Measurements from ENCODE around the gene ZBTB45.
"Not testable (repeated sequence)": the region's sequence is repeated elsewhere in the genome, so short reads cannot be mapped to it uniquely, and the experiment has no call there.

ZBTB45 gene

DNA sequence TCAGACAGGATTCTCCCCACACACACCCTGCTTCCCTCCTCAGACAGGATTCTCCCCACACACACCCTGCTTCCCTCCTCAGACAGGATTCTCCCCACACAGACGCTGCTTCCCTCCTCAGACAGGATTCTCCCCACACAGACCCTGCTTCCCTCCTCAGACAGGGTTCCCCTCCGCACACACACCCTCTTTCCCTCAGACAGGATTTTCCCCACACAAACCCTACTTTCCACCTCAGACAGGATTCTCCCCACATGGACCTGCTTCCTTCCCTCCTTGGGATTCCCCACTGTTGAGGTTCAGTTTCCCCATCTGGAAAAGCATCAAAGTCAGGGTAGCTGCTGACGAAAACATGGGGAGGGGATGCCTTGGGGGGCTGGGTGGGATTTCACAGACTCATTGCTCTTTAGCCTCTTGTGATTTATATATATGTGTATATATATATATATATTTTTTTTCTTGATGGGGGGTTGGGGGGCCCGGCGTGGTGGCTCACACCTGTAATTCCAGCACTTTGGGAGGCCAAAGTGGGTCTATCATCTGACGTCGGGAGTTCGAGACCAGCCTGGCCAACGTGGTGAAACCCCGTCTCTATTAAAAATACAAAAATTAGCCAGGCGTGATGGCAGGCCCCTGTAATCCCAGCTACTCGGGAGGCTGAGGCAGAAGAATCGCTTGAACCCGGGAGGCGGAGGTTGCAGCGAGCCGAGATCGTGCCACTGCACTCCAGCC is 23.2 kb upstream of the ZBTB45 start:
- in situ Hi-C loops (cut with MboI; ENCODE audit: low sequenced_read_pairs): not testable (repeated sequence)

DNA sequence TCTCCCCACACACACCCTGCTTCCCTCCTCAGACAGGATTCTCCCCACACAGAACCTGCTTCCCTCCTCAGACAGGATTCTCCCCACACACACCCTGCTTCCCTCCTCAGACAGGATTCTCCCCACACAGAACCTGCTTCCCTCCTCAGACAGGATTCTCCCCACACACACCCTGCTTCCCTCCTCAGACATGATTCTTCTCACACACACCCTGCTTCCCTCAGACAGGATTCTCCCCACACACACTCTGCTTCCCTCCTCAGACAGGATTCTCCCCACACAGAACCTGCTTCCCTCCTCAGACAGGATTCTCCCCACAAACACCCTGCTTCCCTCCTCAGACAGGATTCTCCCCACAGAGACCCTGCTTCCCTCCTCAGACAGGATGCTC is 19.6 kb upstream of the ZBTB45 start:
- in situ Hi-C loops (cut with MboI; ENCODE audit: low sequenced_read_pairs): not testable (repeated sequence)

DNA sequence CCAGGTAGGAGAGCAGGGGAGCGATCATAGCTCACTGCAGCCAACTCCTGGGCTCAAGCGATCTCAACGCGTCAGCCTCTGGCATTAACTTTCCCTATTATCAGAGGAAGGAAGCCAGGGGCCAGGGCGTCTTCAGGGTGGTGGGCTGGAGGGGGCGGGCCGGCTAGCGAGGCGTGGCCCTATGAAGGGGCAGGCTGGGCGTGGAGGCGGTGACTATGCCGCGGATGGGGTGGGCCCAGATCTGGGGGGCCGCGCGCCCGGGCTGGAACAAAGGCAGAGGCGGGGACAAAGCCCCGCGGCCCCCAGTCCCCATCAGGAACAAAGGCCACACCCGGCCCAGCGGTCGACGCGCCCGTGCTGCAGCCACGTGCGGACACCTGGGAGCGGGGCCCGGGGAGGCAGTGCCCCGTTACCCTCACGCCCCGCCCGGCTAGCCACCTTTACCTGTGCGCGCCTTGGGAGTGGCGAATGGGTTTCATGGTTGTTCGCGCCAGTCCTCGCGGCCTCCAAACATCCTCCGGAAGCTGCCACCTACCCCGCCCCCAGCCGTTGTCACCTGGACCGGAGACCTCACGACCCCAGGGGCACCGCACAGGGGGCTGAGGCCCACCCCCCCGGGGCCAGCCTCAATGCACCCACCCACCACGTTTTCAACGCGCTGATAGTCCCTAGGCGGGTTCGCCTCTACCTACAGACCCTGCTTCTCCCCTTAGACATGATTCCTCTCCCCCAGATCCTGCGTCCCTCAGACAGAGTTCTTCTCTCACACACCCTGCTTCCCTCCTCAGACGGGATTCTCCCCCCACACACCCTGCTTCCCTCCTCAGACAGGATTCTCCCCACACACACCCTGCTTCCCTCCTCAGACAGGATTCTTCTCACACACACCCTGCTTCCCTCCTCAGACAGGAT is 18.9 kb upstream of the ZBTB45 start:
- in situ Hi-C loops (cut with MboI; ENCODE audit: low sequenced_read_pairs): no loop called here

DNA sequence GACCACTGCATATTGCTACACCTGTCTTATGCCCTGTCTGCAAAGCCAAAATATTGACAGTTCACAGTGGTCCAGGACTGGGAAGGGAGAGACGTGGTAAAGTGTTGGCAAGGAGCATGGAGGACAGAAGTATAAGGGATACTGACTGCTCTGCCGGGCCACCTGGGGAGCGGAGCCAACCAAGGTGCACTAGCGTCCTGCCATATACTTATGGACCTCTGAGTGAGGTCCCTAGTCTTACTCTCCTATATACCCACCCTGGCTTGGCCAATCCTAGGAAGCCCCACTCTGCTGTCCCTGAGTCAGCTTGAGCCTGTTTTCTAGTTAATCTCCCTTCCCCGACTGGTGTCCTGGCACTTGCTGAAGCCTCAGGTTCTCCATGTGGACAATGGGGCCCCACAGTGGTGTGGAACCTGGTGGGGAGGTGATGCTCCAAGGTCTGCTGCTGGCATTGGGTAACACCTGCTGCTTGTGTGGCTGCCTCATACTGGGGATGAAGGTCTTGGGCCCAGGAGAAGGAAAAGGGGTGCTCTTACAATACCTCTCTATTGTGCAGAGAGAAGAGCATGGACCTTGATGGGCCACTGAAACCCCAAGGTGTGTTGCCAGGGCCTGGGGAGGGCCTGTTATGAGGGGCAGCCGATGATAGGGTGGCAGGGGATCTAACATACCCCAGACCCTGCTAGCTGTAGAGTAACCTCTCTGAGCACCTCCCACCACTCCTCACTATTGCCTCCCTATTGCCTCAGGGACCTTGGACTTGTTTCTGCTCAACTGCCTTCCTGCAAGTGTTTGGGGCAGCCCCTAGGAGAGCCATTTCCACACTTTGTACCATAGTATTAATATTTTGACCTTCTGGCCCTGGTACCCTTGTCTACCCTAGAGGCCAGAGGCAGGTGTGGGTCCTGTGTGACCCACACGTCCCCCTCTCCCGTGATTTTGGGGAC is 17.5 kb upstream of the ZBTB45 start:
- in situ Hi-C loops (cut with MboI; ENCODE audit: low sequenced_read_pairs): no loop called here

DNA sequence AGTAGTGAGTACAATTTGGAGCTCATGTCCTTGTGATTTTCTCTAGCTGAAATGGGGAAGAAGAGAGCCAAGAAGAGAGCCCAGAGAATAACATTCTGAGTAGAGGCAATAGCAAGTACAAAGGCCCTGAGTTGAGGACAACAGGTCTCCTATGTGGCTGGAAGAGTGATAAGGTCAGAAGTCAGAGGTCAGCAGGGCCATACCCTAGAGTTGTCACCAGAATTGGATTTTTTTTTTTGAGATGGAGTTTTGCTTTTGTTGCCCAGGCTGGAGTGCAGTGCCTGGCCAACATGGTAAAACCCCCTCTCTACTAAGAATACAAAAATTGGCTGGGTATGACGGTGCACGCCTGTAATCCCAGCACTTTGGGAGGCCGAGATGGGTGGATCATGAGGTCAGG is 16.2 kb upstream of the ZBTB45 start:
- in situ Hi-C loops (cut with MboI; ENCODE audit: low sequenced_read_pairs): no loop called here

DNA sequence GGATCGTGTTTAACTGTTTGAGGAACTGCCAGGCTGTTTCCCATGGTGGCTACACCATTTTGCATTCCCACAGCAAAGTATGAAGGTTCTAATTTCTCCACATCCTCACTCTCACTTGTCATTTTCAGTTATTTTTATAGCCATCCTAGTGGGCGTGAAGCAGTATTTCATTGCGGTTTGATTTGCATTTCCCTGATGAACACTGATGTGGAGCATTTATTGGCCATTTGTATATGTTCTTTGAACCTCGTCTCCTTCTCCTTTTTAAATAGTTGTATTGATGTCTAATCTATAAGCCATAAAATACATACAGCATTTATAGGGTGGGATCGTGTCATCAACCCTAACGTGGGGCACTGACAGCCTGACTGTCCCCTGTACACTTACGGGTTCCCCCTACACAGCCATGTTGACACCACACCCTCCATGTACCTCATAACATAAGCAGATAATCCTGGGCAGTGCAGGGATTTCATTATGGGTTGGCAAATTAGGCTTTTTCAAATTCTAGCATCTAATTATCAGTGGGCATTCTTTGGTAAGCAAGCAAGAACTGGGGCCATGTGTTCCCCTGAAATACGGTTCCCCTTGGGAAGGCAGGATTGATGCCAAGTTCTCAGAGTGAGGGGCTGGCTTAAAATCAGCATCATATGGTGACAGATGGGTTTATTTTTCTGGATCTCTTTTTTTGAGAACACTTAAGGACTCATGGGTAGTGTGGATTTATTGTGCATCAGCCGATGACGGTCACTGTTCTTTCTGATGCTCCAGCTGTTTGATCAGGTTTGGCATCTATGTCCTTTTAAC is 11.6 kb upstream of the ZBTB45 start:
- in situ Hi-C loops (cut with MboI; ENCODE audit: low sequenced_read_pairs): no loop called here

DNA sequence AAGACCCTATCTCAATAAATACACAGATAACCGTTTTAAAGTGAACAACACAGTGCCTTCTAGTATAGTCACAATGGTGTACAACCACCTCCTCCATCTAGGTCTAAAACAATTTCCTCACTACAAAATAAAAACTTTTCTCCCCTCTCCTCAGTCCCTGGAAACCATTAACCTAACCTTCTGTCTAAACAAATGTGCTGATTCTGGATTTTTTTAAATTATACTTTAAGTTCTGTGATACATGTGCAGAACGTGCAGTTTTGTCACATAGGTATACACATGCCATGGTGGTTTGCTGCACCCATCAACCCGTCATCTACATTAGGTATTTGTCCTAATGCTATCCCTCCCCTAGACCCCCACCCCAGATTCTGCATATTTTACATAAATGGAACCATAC is 9.8 kb upstream of the ZBTB45 start:
- in situ Hi-C loops (cut with MboI; ENCODE audit: low sequenced_read_pairs): no loop called here

DNA sequence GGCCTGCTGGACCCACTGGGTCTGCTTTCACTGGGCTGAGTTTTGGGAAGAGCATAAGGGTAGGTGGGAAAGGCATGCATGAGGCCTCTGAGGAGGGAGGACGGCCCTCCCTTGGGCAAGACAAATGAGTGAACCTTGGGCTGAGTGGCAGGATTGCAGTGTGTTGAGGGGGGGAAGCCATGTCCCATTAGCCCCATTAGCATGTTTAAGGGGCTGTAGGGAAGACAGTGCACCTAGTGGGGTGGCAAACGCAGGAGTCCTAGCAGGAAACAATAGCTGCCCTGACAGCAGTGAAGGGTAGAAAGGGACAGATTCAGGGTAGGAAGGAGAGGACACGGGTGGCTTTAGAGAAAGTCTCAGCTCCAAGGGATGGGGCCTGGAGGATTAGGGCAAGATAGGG is 3.1 kb upstream of the ZBTB45 start:
- in situ Hi-C loops (cut with MboI; ENCODE audit: low sequenced_read_pairs): no loop called here

DNA sequence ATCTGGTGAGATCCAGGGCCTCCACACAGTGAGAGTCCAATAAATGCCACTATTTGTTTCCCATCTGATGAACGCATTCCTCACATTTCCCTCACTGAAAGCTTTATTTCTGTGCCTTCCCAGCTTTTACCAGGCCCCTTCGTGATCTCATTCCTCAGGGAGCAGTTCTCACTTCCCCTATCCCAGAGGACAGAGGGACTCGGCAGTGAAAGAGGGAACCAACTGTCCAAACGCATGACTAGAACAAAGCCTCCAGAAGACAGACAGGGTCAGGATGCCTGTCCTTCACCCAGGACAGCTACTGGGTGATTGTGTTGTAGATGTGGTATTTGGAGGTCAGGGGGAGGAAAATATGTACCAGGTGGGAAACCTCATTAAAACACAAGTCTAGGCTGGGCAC is 2.0 kb upstream of the ZBTB45 start:
- in situ Hi-C loops (cut with MboI; ENCODE audit: low sequenced_read_pairs): no loop called here

DNA sequence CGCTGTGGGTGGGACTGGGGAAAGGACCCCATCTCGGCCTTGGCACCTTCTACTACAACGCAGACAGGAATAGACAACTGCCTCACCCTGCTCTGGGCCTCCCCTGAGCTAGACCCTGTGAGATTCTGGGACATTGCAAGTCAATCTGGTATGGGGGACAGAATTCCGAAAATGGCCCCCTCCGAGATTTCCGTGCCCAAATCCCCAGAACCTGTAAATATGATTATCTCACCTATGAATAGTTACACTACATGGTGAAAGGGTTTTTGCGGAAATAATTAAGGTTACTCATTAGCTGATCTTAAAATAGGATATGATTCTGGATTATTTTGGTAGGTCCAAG is 618 bp upstream of the ZBTB45 start:
- in situ Hi-C loops (cut with MboI; ENCODE audit: low sequenced_read_pairs): no loop called here

DNA sequence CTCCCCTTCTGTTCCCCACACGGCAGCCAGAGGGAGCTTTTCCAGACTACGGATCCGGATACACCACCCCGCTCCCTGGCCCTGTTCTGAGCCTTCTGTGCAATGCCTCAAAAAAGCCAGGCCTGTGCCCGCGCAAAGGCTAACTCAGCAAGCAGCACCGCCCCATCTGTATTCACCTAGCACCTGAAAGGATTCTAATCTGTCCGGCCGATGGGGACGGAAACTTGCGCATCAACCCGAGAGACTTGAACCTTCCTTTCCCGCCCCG is 589 bp downstream of the ZBTB45 start:
- in situ Hi-C loops (cut with MboI; ENCODE audit: low sequenced_read_pairs): no loop called here

DNA sequence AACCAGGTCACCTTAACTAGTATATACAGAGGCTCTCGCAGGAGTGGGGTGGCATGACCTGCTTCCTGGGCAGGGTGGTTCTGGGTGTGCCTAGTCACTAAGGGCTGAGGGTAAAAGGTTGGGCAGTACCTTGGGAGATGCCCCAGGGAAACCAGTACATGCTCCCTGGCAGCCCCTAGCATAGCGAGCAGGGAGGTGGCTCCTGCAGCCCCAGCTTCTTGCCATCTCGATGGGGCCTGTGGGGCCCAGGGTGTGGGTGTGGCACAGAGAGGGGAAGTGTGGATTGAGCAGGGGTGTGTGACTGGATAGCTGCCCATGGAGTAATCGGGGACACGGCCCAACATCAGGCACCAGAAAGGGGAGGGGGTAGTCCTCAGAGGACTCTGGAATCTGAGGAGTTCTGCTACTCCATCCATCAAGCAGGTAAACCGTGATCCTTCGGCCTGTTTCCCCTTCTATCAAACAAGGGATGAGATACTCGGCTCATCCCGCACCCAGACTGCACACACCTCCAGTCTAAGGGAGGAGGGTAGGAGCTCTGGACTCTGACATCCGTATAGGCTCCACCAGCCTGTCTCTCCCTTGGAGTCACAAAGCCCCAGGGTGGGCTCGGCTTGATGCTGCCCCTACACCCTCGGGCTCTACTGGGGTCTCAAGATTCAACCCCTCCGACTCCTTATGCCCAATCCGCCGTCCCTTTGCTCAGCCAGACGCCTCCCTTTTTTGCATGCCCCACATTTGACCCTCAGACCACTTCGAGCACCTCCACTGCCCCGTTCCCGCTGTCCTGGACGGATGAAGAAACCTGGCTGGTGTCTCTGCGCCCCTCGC is 1.1 kb downstream of the ZBTB45 start:
- in situ Hi-C loops (cut with MboI; ENCODE audit: low sequenced_read_pairs): no loop called here

DNA sequence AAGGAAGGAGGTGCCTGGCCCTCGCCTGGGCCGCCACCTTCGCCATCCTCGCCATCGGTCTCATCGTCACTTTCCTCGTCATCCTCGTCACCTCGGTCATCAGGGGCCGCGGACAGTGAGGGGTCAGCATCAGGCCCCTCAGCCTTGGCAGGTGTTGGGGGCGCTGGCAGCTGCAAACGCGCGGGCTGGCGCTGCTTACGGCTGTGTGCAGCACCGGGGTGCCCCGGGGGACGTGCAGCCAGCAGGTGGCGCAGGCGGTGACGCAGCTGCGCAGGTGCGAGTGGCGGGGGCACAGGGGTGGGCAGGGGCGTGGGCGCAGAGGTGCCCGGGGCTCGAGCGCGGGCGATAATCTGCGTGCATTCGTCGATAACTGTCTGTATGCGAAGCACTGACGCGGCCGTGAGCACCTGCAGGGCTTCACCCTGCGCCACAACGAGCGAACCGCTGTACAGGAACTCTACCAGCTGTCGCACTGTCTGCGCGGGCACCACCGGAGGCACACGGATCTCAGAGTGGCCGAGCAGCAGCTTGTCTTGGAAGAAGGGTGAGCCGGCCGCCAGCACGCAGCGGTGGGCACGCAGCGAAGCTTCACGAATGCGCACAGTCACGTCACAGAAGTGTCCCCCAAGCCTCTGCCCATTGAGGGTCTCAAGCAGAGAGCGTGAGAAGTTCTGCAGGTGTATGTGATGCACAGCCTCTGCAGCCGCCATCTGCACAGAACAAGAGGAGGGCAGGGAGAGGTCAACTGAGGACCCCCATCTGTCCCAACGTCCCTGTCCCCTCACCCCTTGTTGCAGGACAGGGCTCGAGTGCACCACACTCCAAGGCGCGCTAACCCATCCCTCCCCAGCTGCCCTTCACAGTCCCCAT is 2.4 kb downstream of the ZBTB45 start:
- in situ Hi-C loops (cut with MboI; ENCODE audit: low sequenced_read_pairs): no loop called here

DNA sequence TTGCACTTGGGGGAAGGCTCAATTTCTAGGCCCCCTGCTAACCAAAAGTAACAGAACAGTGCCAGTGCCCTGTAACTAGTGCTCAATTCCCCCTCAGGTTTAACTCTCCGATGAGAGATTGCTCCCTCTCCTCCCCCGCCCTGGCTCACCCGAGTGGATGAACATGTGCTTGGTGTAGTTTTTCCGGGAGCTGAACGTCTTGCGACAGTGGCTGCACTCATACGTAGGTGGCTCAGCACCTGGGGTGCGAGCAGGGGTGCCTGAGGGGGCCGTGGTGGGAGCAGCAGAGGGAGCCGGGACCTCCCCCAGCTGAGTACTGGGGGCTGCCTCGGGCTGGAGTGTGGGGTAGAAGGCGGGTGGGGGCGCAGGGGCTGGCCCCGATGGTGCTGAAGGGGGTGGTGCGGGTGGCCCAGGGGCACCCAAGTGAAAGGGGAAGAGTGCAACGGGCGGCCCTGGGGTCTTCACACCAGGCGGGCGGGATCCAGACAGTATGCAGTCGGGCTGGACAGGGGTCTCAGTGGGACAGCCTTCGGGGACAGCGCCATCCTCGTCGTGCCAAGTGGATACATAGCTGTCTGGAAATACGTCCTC is 3.3 kb downstream of the ZBTB45 start:
- in situ Hi-C loops (cut with MboI; ENCODE audit: low sequenced_read_pairs): no loop called here

DNA sequence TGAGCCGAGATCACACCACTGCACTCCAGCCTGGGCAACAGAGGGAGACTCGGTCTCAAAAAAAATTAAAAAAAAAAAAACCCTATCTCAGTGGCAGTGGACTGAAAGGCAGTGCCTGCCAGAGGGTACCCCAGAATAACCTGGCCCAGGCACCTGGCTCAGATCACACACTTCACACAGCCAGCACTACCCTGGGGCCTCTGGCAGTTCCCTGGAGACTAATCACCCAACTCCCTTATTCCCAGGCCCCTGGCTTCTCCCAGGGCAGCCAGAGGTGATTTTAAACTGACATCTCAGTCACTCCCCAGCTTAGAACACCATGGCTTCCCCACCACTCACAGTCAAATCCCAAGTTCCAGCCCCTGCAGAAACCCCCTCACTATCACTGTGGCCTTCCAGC is 4.4 kb downstream of the ZBTB45 start:
- in situ Hi-C loops (cut with MboI; ENCODE audit: low sequenced_read_pairs): no loop called here

DNA sequence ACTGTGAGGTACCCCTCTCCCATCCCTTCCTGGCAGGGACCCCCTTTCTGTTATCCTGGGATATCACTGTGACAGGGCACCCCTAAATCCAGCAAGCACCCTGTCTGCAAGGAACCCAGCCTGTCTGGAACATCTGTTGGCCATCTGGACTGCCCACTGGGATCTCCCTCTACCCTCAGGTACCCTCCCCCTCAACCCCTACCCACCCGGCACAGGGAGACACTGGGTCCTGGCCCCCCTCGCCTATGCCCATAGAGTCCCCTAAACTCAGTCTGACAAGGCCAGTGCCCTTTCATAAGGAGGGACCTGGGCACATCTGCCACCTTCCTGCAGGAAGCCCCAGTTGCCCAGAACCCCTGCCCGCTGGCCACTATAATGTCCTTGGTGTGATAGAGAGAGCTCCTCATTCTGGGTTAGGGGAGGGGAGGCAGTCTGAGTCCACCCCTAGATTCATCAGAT is 5.0 kb downstream of the ZBTB45 start:
- in situ Hi-C loops (cut with MboI; ENCODE audit: low sequenced_read_pairs): no loop called here

DNA sequence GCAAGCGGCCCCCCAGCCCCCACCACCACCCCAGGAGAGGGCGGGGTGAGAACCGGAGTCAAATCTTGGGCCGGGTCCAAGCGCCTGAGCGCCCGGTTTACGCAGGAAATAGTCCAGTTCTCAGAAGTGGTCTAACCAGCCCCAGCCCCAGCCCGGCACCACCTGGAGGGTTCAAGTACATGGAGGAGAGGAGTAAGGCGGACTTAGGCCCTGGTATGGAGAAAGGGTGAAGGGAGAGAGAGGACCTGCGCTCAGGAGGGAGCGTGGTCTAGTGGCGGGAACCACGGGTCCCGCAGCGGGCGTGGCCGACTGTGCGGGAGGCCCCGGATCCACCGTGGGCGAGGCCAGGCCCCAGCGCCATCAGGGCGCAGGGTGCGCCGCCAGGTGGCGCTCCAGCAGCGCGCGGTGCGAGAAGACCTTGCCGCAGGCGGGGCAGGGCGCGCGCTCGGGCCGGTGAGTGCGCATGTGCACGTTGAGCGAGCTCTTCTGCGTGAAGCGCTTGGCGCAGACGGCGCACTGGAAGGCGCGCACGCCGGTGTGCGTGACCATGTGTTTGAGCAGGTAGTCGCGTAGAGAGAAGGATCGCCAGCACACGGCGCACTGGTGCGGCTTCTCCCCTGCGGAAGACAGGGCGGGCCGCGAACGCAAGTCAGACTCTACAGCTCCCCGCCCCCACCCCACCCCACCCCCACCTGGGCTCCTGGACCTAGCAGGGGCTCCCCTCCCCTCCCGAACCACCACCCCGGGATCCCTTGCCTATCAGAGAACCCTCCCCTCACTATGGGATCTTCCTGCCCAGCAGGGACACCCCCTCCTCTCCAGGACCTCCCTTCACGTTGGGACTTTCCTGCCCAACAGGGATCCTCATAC is 5.7 kb downstream of the ZBTB45 start:
- in situ Hi-C loops (cut with MboI; ENCODE audit: low sequenced_read_pairs): no loop called here

All from HL-60/S4 treated with retinoic acid at 250 ng/mL for 4 days and 3 days (cell line).